ENCODE results near the gene SLC35E1. TPM values are rescaled to one million over a fixed set of nuclear protein-coding genes. Genes with fewer than 3 reads are reported as not detected.
"Not testable (repeated sequence)": the region's sequence is repeated elsewhere in the genome, so short reads cannot be mapped to it uniquely, and the experiment has no call there.

The SLC35E1 gene
- total RNA-seq, 1 experiment from 2014 or later = 49.1 TPM

- intact Hi-C loops (cut with micrococcal nuclease) = no loop called here
- no peak for DNase-seq (ENCODE audit: low read depth, low spot score)
- H3K4me3 ChIP-seq (replicated peaks in 1 of 2; ENCODE audit: low read depth in 1 of 2, low read length in 2 of 2) = no peak overlapping the region
These were observed 27.6 kb downstream of the SLC35E1 start for GRCh38 chr19:16544473-16545231.

GRCh38 chr19:16543734-16544133 lies 28.5 kb downstream of the SLC35E1 start:
- H3K9ac ChIP-seq (ENCODE audit: low read length) = peak overlapping the region; percentile 96
- ATAC-seq; H2AFZ ChIP-seq (ENCODE audit: low read depth, low read length, poor library complexity, severe bottlenecking); H3K27me3 ChIP-seq (ENCODE audit: insufficient read depth, low read length); BruUV-seq (replicated peaks); CTCF ChIA-PET; H3K9me2 ChIP-seq (ENCODE audit: insufficient read depth); intact Hi-C loops (cut with micrococcal nuclease); DNase-seq (ENCODE audit: low read depth, low spot score); H3K9me3 ChIP-seq (ENCODE audit: control insufficient read depth in 1 of 2, insufficient read depth in 1 of 2, low read depth in 1 of 2, low read length in 2 of 2); H3K27ac ChIP-seq (ENCODE audit: low read depth, low read length): not testable (repeated sequence)
- H3K36me3 ChIP-seq (ENCODE audit: control insufficient read depth in 1 of 2, insufficient read depth in 2 of 2, low read length in 2 of 2) = peaks cover 5 to 22% of the 10 kb centered on the region in 2 experiments
- H3K4me2 ChIP-seq (ENCODE audit: low read length) = peak overlapping the region; percentile 94
- H3K4me3 ChIP-seq (replicated peaks in 1 of 2; ENCODE audit: low read depth in 1 of 2, low read length in 2 of 2) = peak overlapping the region; percentile 97 to 100
- RAD21 ChIA-PET (ENCODE audit: low non-redundant PET in 1 of 2, low total read pairs in 2 of 2, uncharacterized antibody in 2 of 2, unreplicated experiment in 2 of 2) = interaction anchor here in 1 of 2 experiments (0.6 kb wide), 1 partner anchor 69 kb away, joined by 3 read pairs; no protein-coding TSS in a partner anchor
- peaks cover 58% of the 10 kb centered on the region for H3K79me2 ChIP-seq (ENCODE audit: insufficient read depth, low read length)
- H3K4me1 ChIP-seq (ENCODE audit: control insufficient read depth in 1 of 2, insufficient read depth in 2 of 2, low read length in 2 of 2) = peaks cover 9 to 17% of the 10 kb centered on the region in 2 experiments
- POLR2A ChIA-PET = interaction anchor here (0.7 to 0.8 kb wide), 2 partner anchors 8 to 11 kb away, joined by 6 to 7 read pairs; no protein-coding TSS in a partner anchor
- peaks cover 11% of the 10 kb centered on the region; the same call in 1 of the 2 replicates for H4K20me1 ChIP-seq (ENCODE audit: insufficient read depth)

More at GRCh38 chr19:16544473-16545231, 27.6 kb downstream of the SLC35E1 start:
- H3K9ac ChIP-seq (ENCODE audit: low read length) = no peak overlapping the region
- peaks cover 49% of the 10 kb centered on the region for H3K79me2 ChIP-seq (ENCODE audit: insufficient read depth, low read length)
- no peak overlapping the region for H3K4me2 ChIP-seq (ENCODE audit: low read length)
- BruUV-seq (replicated peaks) = no TSS peak
- TF ChIP-seq CEBPB (IDR thresholded peaks at IDR 0.05; ENCODE audit: low read depth) (no peak), CBX3 (IDR thresholded peaks at IDR 0.05; ENCODE audit: low read depth) (no peak), YY1 (IDR thresholded peaks at IDR 0.05; ENCODE audit: extremely low read depth, insufficient replicate concordance, low read depth, low read length) (no peak), SIN3A (IDR thresholded peaks at IDR 0.05; ENCODE audit: low read depth) (no peak), JUND (IDR thresholded peaks at IDR 0.05) (no peak), TCF7L2 (IDR thresholded peaks at IDR 0.05; ENCODE audit: borderline replicate concordance, extremely low read depth, insufficient read depth, insufficient read length) (no peak), EZH2 (IDR thresholded peaks at IDR 0.05) (no peak), FOSL1 (IDR thresholded peaks at IDR 0.05; ENCODE audit: low read depth) (no peak), POLR2AphosphoS5 (IDR thresholded peaks at IDR 0.05; ENCODE audit: low read depth, low read length) (no peak), MAX (IDR thresholded peaks at IDR 0.05) (no peak), ZNF274 (IDR thresholded peaks at IDR 0.05; ENCODE audit: low read depth, low read length) (no peak), EZH2phosphoT487 (IDR thresholded peaks at IDR 0.05; ENCODE audit: borderline replicate concordance) (no peak), ELF1 (IDR thresholded peaks at IDR 0.05; ENCODE audit: borderline replicate concordance, low read depth) (no peak), SRF (IDR thresholded peaks at IDR 0.05; ENCODE audit: low read depth) (no peak), EGR1 (IDR thresholded peaks at IDR 0.05; ENCODE audit: low read depth) (no peak), CTCF (IDR thresholded peaks at IDR 0.05 in 2 of 3, conservative IDR thresholded peaks at IDR 0.05 in 1 of 3; ENCODE audit: borderline replicate concordance in 1 of 3, insufficient read depth in 1 of 3, low read depth in 2 of 3, low read length in 2 of 3) (no peak), ATF3 (IDR thresholded peaks at IDR 0.05) (no peak), SP1 (IDR thresholded peaks at IDR 0.05; ENCODE audit: low read depth) (no peak)
- no peaks in the 10 kb centered on the region for H3K27me3 ChIP-seq (ENCODE audit: insufficient read depth, low read length)
- H3K9me2 ChIP-seq (ENCODE audit: insufficient read depth) = no peaks in the 10 kb centered on the region
- no peak overlapping the region for H3K27ac ChIP-seq (ENCODE audit: low read depth, low read length)
- no peaks in the 10 kb centered on the region for H3K9me3 ChIP-seq (ENCODE audit: control insufficient read depth in 1 of 2, insufficient read depth in 1 of 2, low read depth in 1 of 2, low read length in 2 of 2)
- peaks cover 2 to 14% of the 10 kb centered on the region in 2 experiments; a peak in 3 of 4 replicates for H3K36me3 ChIP-seq (ENCODE audit: control insufficient read depth in 1 of 2, insufficient read depth in 2 of 2, low read length in 2 of 2)
- RAD21 ChIA-PET (ENCODE audit: low non-redundant PET in 1 of 2, low total read pairs in 2 of 2, uncharacterized antibody in 2 of 2, unreplicated experiment in 2 of 2) = no interaction called here
- POLR2A ChIA-PET = no interaction called here
- CTCF ChIA-PET = no interaction called here
- no peak for ATAC-seq
- H2AFZ ChIP-seq (ENCODE audit: low read depth, low read length, poor library complexity, severe bottlenecking) = no peak overlapping the region
- H3K4me1 ChIP-seq (ENCODE audit: control insufficient read depth in 1 of 2, insufficient read depth in 2 of 2, low read length in 2 of 2) = peaks cover 9 to 17% of the 10 kb centered on the region in 2 experiments
- H4K20me1 ChIP-seq (ENCODE audit: insufficient read depth) = peaks cover 11% of the 10 kb centered on the region; the same call in 1 of the 2 replicates
